Stimulated activated CD4-positive, alpha-beta T cell treated with anti-CD3 and anti-CD28 coated beads, Interleukin-4, amount 100 ng/mL, for 1 hour (primary cell): ENCODE measurements around the gene TRAF3IP1.
"Not testable (repeated sequence)": the region's sequence is repeated elsewhere in the genome, so short reads cannot be mapped to it uniquely, and the experiment has no call there.

ENCODE experiments used
- DNase-seq: peaks from one replicate; pipeline ENCODE4 v3.0.0-alpha.2; 2020

Gene TRAF3IP1, protein sequence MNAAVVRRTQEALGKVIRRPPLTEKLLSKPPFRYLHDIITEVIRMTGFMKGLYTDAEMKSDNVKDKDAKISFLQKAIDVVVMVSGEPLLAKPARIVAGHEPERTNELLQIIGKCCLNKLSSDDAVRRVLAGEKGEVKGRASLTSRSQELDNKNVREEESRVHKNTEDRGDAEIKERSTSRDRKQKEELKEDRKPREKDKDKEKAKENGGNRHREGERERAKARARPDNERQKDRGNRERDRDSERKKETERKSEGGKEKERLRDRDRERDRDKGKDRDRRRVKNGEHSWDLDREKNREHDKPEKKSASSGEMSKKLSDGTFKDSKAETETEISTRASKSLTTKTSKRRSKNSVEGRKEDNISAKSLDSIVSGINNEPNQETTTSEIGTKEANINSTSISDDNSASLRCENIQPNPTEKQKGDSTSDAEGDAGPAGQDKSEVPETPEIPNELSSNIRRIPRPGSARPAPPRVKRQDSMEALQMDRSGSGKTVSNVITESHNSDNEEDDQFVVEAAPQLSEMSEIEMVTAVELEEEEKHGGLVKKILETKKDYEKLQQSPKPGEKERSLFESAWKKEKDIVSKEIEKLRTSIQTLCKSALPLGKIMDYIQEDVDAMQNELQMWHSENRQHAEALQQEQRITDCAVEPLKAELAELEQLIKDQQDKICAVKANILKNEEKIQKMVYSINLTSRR

DNA sequence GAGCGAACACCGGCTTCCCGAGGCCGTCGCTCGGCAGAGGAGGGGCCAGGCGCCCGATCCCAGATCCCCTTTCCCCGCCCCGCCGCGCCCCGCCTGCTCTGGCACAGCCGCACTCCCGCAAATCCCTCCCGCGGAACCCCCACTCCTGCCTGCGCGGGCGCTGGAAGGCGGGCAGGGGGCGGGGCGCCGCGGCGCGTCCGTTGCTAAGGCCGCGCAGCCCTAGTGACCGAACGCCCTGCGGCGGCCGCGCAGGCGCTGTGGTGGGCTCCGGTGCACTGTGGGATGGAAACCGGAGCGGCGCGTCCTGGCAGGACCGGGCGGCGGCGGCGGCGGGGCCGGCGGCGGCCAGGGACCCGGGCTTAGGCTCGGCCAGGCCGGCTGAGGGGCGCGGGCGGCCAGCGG, at the start of gene TRAF3IP1:
Gene TRAF3IP1, plus strand, starts transcription at position 273 of the 402 bp plus-strand sequence. CDS start 145 bp downstream, outside the sequence.
- DNase-seq, result peak; percentile 87

DNA sequence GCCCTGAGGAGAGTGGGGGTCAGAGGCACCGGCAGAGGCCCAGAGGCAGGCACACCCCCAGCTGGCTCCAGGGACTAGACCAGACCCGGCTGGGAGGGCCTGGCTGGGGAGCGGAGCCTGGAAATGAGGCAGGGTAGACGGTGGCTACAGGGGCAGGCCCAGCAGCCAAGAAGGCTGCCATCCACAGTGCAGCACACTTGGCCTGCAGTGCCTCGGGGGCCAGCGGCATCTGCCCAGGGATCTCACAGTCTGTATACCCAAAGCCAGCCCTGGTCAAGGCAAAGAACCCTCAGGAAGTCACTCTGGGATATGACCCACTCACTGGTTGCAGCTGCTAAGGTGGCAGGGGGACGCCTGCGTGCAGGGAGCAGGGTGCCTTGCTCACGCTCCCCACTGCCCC, 49.7 kb upstream of the TRAF3IP1 start:
- DNase-seq, result no peak

DNA sequence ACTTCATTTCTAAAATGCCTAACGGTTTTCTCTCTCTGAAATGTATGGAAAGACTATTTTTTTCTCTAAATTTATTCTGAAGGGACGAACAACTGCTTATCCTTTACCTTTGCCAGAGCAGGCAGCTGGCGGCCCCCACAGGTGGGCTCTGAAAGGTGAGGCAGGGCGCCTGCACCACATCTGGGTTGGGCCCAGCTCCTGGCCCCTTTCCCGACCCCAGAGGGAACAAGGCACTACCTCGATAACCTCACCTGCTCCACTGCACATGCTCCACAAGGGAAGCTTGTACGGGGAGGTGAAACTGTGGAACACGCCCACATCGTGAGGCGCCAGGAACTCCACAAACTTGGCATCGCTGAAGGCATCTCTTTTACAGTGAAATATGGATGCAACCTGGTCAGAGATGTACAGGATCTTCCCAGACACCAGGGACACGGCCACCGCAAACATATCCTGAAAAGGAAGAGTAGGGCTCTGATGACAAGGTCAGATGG, 49.2 kb upstream of the TRAF3IP1 start:
- DNase-seq, result no peak

DNA sequence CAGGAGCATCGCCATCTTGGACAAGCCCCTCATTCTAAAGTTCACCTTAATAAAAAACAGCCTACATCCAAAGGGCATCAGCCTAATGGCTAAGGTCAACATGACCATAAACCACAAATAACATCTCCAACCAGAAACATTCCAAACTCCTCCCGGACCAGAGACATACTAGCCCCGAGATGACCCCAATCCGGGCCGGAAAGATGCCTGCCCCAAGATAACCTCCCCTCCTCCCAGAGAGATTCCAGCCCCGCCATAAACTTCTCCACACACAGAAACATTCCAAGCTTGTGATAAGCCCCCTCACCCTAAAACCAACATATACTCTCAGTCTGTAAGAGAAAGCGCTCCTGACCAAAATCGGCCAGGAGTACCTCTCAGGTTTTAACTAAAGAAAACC, 48.6 kb upstream of the TRAF3IP1 start:
- not testable (repeated sequence) for DNase-seq

DNA sequence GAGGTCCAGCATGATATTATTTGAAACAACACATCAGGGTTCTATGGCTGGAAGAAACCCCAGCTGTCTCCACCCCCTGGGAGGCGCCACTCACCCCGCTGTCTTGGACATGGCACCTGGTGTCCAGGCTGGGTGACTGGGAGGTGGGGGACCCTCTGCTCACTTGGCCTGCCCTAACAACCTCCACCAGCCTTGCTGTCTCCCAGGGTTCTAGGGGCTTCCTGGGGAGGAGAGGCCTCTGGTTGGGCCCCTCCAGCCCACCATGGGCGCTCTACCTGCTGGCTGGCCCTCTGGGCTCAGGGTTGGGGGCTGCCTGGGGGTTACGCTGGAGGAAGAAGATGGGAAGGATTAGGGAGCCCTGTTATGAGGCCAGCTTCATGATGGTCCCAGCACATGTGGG, 48.2 kb upstream of the TRAF3IP1 start:
- no peak for DNase-seq

DNA sequence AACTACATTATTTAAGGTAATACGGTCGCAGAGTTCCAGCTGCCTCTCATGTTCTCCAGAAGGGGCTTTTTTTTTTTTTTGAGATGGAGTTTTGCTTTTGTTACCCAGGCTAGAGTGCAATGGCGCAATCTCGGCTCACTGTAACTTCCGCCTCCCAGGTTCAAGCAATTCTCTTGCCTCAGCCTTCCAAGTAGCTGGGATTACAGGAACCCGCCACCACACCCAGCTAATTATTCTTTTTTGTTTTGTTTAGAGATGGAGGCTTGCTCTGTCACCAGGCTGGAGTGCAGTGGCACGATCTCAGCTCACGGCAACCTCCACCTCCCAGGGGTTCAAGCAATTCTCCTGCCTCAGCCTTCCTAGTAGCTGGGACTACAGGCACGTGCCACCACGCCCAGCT, 46.9 kb upstream of the TRAF3IP1 start:
- DNase-seq, result not testable (repeated sequence)

DNA sequence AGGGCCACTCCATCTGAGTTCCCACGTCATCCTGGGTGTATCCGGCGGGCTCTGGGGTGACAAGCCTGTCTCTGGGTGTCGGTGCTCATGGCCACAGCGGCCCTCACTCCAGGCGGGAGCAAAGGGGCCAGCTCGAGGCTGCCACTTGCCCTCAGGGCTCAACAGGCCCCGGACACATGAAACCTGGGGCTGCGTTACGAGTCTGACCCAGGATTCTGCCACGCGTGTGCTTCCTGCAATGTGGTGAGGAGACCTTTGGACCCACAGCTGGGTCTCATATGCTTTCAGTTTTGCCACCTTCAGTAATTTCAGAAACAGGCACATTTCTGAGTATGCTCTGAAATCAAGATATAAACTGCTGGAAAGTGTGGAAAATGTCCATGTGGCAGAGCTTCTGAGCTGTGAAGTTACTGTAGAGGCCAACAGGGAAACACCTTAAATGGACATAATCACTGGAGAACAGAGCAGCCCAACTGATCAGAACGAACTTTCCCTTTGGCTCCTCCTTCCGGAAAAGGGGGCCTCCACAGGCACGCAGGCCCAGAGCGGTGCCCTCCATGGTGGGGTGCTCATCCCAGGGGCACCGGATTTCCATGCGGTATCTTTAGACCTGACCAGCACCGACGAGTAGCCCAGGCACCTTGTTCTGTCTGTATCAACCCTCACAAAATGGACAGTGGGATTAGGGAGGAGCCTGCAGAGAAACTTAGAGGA, 46.0 kb upstream of the TRAF3IP1 start:
- DNase-seq, result no peak

DNA sequence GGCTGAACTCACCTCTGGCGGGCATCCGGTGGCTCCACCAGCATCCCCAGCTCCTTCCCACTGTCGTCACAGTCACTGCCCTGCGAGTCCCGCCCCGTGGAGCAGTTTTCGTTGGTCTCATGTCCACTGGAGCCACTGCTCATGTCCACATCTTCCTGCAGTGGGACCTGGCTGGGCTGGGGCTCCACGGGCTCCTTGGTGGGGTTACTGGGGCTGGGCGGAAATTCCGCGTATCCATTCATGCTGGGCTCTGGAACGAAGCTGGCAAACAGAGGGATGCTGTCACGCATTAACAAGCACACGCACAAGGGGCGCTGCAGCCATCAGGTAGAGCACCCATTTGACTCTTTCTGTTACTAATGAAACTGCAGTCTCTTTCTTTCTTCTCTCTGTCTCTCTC, 42.6 kb upstream of the TRAF3IP1 start:
- no peak for DNase-seq

DNA sequence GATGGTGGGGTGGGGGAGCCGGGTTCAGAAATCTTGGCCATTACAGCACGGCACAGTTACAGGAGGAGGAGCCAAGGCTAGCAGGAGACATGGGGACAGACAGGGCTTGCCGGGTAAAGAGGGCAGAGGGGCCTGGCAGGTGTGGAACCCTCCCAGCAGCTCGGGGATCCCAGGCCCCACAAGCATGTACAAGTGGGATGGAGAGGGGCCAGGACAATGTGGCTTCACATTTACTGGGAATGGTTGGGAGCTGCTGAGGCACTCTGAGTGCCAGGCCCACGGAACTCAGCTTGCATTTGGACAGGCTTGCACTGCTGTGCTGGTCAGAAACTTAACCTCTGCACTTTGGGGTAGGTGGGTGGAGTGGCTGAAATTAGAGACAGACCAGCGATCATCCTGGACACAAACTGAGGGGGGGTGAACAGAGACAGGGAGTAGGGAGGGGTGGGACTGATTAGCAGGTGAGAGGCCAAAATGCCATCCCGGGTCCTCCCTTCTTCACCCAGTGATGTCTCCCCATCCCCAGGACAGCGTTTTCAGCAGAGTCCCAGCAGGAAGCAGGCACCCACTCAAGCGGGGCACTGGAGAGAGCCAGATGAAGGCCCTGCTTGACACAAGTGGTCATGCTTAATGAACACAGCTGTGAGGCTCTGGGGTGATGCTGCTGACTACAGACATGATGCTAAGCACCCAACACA, 41.5 kb upstream of the TRAF3IP1 start:
- no peak for DNase-seq

DNA sequence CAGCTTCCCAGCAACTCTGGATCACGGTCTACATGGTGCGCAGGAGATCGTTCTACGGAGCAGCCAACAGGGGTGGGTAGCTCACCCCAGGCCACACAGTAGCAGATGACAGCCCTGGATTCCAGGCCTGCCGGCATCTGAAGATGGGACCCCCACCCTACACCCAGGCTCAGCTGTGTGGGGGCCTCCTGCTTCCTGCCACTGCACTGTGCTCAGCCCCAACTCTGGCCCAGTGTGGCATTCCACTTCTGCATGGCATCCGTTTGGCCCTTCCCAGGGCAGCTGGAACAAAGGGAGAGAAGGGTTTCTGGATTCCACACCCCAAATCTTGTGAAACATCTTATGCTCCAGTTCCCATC, 41.0 kb upstream of the TRAF3IP1 start:
- no peak for DNase-seq

DNA sequence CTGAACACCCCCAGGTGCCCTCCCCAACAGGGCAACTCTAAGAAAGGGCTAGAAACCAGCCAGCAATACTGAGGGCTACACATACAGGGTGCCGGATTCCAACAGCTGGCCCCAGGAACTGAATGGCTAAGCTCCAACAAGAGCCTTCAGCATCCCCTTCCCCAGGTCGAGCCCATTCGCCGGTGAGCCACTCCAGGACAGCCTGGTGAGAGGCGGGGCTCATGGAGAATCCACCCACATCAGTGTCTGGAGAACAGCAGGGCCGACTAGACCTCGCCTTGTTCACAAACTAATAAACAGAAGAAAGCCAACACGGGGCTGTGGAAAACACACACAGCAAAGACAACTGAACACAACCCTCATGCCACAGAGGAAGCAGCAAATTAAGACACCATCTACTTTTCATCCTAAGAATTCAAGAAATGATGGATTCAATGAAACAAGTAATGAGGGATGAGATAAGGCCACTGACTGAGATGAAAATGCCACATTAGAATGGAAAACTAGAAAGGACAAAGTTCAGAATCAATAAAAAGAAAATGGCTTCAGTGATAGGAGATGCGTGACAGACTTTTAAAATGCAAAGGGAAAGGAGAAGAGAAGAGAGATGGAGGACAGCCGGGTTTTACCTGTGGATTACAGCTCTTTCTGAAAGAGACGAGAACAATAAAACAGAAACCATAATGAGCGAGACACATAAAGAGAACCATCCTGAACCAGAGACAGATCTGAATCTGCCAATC, 40.1 kb upstream of the TRAF3IP1 start:
- no peak for DNase-seq

DNA sequence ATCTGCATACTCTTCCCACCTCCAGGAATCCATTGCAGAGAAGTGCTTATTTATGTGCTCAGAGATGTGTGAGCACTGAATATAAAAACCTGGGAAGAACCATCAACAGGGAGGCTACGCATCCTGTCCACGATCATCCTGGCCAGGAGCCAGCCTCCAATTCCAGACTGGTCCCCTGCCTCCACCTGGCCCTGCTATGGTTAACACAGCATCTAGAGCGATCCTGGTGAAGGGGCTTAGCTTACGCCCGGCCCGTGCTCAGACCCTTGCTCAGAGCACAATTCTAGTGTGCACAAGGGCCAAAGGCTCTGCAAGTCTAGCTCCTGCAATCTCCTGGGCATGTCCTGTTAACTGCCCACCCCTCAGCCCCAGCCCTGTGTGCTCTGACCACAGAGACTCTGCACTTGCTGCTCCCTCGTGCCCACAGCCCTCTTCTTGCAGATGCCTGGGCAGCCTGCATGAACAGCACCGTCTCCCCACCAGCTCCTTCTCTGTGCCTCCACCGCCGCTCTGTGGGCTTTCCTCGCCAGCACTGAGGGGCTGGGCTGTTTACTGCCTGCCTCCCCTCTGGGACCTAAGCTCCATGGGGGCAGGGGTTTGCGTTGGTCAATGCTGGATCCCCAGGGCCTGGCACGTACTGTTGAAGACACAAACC, 38.4 kb upstream of the TRAF3IP1 start:
- DNase-seq, result no peak

DNA sequence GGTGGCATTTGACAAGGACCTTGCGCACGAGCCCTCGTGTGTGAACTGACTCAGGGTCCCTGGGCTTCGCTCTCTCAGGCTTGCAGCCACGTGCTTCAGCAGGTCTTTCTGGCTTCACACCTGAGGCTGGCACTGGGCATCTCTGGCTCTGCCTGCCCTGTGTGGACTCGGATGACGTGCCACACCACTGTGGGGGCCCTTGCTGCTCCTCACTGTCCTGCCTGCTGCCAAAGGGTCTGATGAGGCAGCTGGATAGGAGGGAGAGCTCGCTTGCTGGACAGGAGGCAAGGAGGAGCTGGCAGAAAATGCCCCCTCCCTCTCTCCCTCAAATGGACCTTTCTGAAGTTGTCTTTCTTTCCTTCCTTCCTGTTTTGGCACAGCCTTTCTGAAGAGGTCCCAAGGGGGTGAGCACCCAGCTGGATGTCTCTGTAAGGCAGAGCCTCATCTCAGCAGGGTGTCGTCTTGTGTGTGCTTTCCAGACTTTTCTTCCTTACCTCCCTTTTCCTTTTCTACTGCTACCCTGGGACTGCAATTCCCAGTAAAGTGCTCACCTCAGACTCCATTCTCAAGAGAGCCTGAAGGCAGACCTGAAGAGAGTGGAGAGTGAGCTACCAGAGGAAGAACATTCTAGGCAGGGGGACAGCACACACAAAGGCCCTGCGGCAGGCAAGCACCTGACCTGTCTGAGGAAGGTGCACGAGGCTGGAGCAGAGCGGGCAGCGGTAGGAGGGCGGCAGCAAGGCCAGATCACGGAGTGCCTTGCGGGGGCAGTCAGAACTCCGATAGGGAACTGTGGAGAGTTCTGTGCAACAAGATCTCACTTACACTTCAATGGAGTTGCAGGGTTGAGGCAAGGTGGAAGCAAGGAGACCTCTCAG, 37.2 kb upstream of the TRAF3IP1 start:
- DNase-seq, result no peak

DNA sequence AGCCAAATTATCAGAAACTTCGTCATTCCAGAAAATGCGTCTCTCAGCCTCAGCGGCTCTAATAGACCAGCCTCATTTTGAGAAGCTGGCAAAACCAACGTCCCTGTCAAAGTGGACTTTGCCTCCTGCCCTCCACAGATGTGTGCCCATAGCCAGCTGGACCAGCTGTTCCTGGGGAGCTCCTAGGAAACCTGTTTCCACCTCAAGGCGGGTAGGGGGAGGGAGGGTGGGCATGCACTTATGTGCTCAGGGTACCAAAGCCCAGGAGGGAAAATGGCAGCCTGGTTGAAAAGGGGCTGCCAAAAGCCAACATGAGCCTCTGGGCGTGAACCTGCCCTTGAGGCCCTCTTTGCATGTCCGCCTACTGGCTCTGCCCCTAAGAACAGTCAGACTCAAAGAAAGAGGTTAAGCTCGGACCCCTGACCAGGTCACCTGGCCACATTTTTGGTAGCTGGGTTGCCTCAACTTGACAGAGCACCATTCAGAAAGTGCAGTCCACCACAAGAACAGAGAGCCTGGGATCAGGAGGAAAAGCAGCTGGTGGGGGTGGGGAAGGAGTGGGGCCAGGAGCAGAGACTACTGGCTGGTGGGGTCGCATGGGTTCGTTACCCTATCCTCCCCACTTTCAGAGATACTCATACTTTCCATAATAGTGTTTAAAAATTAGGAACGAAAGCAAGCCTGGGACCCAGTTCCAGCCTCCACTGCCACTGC, 35.4 kb upstream of the TRAF3IP1 start:
- DNase-seq, result no peak

DNA sequence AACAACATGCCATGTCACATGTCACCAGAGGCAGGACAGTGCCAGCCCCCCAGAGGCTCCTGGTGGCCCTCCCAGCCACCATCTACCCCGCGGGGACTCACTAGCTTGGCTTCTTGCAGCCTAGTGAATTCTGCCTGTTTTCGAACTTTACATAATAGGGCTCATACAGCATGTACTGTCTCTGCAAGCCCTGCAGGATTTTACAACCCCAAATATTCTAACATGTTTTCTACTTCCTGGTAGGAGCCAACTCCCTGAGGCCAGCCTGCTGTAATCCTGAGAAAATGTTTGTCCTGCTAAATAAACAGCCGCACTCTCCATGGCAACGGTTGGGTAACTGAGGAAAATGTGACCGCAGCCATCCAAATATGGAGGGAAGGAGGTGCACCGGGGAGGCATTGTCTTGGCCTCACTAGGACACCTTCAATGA, 34.6 kb upstream of the TRAF3IP1 start:
- no peak for DNase-seq

DNA sequence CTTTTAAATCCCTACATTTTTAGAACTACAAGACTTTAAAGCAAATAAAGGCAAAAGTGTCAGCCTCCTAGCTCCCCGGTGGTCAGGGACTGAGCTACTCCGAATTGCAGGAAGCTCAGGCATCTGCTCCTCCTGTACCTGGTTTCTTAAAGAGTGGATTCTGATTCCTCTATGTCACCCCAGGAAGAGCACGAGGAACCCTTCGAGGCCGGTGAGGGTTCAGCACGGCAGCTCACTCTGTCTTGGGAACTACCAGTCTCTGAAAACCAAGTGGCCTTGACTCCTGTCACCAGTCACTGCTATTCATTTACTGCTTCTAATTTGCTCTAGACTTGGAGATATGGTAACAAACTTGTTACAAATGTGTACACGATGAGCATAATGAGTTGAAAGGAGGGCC, 34.2 kb upstream of the TRAF3IP1 start:
- no peak for DNase-seq

DNA sequence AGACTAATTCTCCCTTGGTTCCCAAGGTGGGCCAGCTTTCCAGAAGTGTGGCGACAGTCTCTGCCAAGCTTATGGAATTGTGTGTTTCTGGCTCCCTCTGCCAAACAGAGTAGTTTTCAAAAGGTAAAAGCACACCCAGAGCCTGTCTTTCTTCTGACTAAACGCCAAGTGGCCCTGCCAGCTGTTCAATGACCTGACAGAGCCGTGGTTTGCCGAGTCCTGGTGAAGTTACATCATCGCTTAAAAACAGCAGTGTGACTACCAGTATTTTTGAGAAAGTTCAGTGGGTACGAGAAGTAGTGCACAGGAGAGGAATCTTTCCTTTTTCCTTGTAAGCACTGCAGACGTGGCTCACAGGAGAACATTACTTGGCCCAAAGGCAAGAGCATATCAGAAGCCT, 33.8 kb upstream of the TRAF3IP1 start:
- DNase-seq, result no peak

DNA sequence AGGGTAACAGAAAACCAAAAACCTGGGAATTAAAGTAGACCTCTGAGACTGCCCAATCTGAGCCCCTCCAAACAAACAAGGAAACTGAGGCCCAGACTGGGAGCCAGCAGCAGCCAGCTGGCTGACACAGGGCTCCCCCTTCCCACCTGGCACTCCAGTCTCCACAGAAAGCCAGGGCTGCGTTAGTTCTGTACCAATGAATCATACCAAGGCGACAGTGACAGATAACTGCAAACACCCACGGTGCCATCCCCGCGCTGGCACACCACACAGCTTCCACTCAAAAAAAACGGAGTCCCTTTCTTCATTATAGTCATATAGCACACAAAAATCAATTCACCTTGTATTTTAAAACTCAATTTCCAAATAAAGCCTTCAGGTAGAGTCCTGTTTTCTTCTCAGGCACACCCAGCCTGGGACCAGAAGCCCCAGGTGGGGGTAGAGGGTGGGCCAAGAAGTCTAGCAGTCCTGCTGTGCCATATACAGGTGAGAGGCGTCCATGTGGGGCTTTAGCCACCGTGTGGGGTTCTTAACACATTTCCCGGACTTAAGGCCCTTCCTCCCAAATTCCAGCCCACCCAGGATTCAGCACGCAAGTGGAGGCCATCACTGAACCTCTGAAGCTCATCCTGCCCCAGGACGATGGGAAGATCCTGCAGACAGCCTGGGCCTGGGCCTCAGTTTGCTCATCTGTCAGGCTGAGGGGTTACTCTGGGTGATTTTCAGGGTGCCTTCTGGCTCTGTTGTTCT, 33.2 kb upstream of the TRAF3IP1 start:
- peak; percentile 46 for DNase-seq
